Stimulated activated CD4-positive, alpha-beta T cell treated with anti-CD3 and anti-CD28 coated beads, Interleukin-2, amount 100 ng/mL, for 4 hours (primary cell): ENCODE results near the gene ATP6V1G1.
"Not testable (repeated sequence)": the region's sequence is repeated elsewhere in the genome, so short reads cannot be mapped to it uniquely, and the experiment has no call there.

Experiments
- DNase-seq: peaks from one replicate; pipeline ENCODE4 v3.0.0-alpha.2; 2020; ENCODE audit warnings: low read depth

Gene ATP6V1G1

GRCh38 chr9:114580609-114581193, 6.9 kb upstream of the ATP6V1G1 start:
- no peak for DNase-seq

- DNase-seq, result no peak
Observed at GRCh38 chr9:114583371-114584155, 4.0 kb upstream of the ATP6V1G1 start.

GRCh38 chr9:114588210-114588609, 641 bp downstream of the ATP6V1G1 start:
- DNase-seq, result no peak

- DNase-seq, result no peak
Observed at GRCh38 chr9:114588651-114589526, 1.3 kb downstream of the ATP6V1G1 start.

GRCh38 chr9:114590328-114590727, 2.8 kb downstream of the ATP6V1G1 start:
- DNase-seq, result no peak

- no peak for DNase-seq
Observed at GRCh38 chr9:114591291-114591787, 3.8 kb downstream of the ATP6V1G1 start.

GRCh38 chr9:114591849-114592248, 4.3 kb downstream of the ATP6V1G1 start:
- no peak for DNase-seq

- peak; percentile 24 for DNase-seq
Observed at GRCh38 chr9:114592356-114592755, 4.8 kb downstream of the ATP6V1G1 start.

GRCh38 chr9:114594136-114594535, 6.6 kb downstream of the ATP6V1G1 start:
- DNase-seq, result no peak

- DNase-seq, result not testable (repeated sequence)
Observed at GRCh38 chr9:114600502-114601248, 13.1 kb downstream of the ATP6V1G1 start.

GRCh38 chr9:114601787-114602186, 14.2 kb downstream of the ATP6V1G1 start:
- not testable (repeated sequence) for DNase-seq

GRCh38 chr9:114602620-114603019, 15.1 kb downstream of the ATP6V1G1 start:
- DNase-seq, result no peak

GRCh38 chr9:114603248-114603647, 15.7 kb downstream of the ATP6V1G1 start:
- DNase-seq, result no peak

GRCh38 chr9:114604989-114605388, 17.4 kb downstream of the ATP6V1G1 start:
- no peak for DNase-seq

- DNase-seq, result no peak
Observed at GRCh38 chr9:114606068-114606467, 18.5 kb downstream of the ATP6V1G1 start.

GRCh38 chr9:114606597-114607207, 19.1 kb downstream of the ATP6V1G1 start:
- DNase-seq, result no peak

GRCh38 chr9:114607671-114608524, 20.3 kb downstream of the ATP6V1G1 start:
- DNase-seq, result no peak

- DNase-seq, result no peak
Observed at GRCh38 chr9:114608525-114608796, 20.9 kb downstream of the ATP6V1G1 start.

- DNase-seq, result no peak
Observed at GRCh38 chr9:114611516-114612271, 24.1 kb downstream of the ATP6V1G1 start.
